GM21390 (cell line): ENCODE measurements around the gene MYCBP2.
"Not testable (repeated sequence)": the region's sequence is repeated elsewhere in the genome, so short reads cannot be mapped to it uniquely, and the experiment has no call there.

Experiments
- ATAC-seq: cut with Tn5 transposase; IDR thresholded peaks from one replicate; pipeline ENCODE4 v1.9.1; 2021; ENCODE audit not compliant: unreplicated experiment

MYCBP2 gene, protein sequence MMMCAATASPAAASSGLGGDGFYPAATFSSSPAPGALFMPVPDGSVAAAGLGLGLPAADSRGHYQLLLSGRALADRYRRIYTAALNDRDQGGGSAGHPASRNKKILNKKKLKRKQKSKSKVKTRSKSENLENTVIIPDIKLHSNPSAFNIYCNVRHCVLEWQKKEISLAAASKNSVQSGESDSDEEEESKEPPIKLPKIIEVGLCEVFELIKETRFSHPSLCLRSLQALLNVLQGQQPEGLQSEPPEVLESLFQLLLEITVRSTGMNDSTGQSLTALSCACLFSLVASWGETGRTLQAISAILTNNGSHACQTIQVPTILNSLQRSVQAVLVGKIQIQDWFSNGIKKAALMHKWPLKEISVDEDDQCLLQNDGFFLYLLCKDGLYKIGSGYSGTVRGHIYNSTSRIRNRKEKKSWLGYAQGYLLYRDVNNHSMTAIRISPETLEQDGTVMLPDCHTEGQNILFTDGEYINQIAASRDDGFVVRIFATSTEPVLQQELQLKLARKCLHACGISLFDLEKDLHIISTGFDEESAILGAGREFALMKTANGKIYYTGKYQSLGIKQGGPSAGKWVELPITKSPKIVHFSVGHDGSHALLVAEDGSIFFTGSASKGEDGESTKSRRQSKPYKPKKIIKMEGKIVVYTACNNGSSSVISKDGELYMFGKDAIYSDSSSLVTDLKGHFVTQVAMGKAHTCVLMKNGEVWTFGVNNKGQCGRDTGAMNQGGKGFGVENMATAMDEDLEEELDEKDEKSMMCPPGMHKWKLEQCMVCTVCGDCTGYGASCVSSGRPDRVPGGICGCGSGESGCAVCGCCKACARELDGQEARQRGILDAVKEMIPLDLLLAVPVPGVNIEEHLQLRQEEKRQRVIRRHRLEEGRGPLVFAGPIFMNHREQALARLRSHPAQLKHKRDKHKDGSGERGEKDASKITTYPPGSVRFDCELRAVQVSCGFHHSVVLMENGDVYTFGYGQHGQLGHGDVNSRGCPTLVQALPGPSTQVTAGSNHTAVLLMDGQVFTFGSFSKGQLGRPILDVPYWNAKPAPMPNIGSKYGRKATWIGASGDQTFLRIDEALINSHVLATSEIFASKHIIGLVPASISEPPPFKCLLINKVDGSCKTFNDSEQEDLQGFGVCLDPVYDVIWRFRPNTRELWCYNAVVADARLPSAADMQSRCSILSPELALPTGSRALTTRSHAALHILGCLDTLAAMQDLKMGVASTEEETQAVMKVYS (N-terminal part only)

GRCh38 chr13:77326905-77327604 lies at the start of gene MYCBP2:
Gene MYCBP2, minus strand, starts transcription at chr13:77327094. Its CDS starts 319 bp downstream, at chr13:77326775.
- peak; percentile 40 for ATAC-seq

DNA sequence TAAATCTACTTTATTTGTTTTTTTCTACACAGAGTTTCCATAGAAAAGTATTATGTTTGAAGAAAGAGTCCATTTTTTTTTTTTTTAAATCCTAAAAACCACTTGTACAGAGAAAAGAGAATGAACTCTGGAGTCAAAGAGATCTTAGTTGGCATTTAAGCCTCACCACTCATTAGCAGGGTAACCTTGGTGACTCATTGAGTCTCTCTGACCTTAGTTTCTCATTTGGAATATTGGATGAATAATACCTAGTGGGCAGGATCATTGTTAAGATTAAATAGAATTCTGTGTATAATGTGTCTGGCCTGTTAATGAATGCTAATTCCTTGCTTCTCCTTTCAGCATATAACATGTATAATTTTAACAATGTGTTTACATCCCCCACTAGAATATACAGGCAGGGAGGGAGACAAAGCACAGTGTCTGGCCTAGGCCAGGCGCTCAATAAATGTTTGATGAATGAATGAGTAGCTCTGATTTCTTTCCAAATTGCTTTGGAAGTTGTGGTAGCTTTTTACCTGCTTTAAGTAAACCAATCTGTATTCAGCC lies 48.7 kb upstream of the MYCBP2 start:
- no peak for ATAC-seq

DNA sequence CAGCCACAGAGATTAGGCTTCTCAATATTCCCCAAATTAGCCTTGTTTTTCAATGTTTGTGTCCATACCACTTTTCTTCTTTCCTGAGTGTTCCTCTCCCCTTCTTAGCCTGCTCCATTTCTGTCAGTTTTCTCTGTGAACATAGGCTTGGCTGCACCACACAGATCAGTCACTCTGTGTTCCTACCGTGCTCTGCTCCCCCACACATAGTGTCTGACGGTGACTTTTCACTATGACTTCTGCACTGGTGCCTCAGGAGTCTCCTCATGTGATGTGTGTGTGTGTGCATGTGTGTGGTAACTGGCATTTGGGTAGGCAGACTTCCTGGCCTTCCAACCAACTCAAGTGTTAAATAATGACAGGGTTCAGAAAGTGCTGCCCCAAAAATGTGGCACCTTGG lies 47.9 kb upstream of the MYCBP2 start:
- no peak for ATAC-seq

DNA sequence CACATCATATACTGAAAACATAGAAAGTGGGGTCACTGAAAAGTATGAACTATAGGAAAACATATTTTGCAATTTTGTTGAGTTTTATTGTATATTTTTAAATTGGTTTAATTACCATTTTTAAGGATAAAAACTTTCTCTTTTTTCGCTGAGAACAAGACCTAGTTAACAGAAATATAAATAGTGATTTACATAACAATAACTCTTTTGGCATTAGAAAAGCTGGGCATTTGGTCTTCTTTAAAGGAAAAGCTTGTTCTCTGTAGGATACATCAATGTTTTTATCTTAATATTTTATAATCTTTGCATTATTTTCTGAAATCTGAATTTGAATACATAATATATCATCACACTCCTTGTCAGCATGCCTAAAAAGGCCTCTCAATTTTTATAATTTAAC lies 47.4 kb upstream of the MYCBP2 start:
- no peak for ATAC-seq

GRCh38 chr13:77373502-77373901 lies 46.6 kb upstream of the MYCBP2 start:
- no peak for ATAC-seq

DNA sequence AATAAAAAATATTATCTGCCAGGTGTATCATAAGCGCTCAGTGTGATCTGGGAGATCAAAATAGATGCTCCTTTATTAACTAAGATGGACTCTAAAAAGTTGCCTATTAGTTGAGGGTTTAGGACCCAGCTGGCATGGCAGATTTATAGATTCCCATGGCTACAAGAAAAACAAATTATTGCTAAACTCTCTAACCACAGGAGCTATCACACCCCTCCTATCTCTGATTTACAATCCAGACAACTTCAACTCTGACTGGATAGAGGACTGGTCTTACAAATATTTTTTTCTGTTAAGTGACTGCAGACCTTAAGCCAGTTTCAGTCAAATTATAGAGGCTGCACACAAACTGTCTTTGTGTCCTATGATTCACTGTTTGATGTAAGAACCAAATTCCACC lies 45.4 kb upstream of the MYCBP2 start:
- no peak for ATAC-seq

GRCh38 chr13:77370888-77371287 lies 44.0 kb upstream of the MYCBP2 start:
- ATAC-seq, result no peak

DNA sequence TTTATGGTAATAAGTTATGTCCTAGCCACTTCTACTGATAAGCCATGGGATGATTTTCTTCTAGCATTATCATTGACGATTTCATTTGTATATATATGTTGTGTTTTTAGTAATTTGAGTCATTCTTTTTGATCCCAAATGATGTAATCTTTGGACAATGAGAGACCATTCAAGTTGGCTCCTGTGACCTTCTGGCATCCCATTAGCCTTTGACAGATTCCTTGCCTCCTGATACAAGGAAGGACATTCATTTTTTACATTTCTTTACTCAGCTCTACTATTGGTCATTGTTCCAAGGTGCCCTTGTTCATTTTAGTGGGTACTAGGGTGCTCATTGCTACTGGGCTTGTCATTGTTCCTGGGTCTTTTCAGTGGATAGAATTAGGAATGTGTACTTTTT lies 35.3 kb upstream of the MYCBP2 start:
- ATAC-seq, result no peak

DNA sequence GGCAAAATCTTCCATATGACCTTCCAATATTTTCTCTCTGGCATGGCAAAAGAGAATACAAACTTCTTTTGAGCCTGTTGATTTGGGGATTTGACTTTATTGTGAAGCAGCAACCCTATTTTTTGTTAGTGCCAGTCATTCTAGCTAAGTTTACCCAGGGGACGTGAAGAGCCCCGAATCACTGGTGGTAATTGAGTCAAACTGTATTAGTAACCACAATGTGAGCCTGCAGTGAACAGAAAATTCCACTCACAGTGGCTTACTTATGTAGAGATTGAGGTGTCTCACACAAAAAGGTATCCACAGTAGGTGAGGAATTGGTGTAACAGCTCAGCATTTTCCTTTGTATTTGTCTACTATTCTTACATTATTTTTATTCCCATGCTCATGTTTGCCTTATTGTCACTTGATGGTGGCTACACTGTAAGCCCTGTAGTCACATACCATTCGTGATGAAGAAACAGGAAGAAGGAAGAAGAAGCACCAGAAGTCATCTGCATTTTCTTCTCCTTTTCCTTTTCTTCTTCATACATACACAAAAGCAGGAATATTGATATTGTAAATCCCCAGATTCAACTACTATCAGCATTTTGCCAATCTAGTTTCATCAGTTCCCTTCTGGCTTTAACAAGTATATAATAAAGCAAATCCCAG lies 33.3 kb upstream of the MYCBP2 start:
- ATAC-seq, result no peak

- no peak for ATAC-seq
These were observed 32.3 kb upstream of the MYCBP2 start for GRCh38 chr13:77359171-77359570.

GRCh38 chr13:77358001-77358400 lies 31.1 kb upstream of the MYCBP2 start:
- ATAC-seq, result no peak

- no peak for ATAC-seq
These were observed 29.3 kb upstream of the MYCBP2 start for GRCh38 chr13:77356155-77356554.

DNA sequence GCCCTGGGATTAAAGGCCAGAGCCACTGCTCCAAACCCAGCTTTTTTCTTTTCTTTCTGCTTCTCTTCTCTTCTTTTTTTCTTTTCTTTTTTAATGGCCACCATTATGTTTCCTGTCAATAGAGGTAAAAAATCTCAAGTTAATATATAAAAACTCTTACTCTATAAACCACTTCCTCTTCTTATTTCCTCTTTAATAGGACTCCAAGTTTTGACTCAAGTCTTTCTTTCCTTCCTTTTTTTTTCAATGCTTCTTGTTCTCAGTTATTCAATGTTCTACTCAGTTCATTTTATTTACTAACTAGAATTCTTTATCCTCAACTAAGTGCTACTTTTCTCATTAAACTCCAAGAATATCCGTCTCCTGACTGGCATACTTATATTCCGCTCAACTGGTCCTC lies 27.1 kb upstream of the MYCBP2 start:
- peak; percentile 63 for ATAC-seq

GRCh38 chr13:77351315-77351714 lies 24.4 kb upstream of the MYCBP2 start:
- ATAC-seq, result no peak

DNA sequence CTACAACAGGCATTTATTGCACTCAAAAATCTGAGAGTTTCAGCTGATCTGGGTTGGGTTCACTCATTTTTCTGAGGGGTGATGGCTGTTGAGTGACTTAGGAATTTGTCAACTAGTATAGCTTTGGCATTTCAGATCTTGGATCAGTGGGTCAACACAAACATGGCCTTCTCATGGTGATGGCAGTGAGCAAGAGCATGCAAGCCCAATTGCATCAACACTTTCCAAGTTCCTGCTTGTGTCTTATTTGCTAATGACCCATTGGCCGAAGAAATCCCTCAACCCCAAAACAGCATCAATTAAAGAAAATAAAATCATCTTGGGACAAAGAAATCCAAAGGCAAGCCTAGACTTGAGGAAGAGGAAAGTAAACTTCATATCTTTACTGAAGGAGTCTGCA lies 23.9 kb upstream of the MYCBP2 start:
- no peak for ATAC-seq

DNA sequence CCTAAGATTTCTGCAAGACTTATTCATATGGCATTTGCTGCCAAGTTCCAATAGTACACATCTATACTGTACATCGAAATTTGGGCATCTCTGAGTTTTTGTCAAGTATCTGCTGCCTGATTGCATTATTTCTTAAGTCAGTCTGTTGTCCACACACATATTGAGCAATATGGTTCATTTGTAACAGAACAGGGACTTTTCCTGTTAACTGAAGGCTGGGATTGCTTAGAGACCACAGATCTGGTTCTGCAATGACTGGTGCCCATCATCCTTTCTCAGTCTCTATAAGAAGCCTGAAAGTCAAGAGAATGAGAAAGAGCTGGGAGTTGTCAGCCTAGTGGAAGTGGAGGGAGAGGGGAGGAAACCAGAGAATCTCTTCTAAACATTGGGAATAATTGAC lies 22.5 kb upstream of the MYCBP2 start:
- ATAC-seq, result no peak

GRCh38 chr13:77347351-77347750 lies 20.5 kb upstream of the MYCBP2 start:
- not testable (repeated sequence) for ATAC-seq

DNA sequence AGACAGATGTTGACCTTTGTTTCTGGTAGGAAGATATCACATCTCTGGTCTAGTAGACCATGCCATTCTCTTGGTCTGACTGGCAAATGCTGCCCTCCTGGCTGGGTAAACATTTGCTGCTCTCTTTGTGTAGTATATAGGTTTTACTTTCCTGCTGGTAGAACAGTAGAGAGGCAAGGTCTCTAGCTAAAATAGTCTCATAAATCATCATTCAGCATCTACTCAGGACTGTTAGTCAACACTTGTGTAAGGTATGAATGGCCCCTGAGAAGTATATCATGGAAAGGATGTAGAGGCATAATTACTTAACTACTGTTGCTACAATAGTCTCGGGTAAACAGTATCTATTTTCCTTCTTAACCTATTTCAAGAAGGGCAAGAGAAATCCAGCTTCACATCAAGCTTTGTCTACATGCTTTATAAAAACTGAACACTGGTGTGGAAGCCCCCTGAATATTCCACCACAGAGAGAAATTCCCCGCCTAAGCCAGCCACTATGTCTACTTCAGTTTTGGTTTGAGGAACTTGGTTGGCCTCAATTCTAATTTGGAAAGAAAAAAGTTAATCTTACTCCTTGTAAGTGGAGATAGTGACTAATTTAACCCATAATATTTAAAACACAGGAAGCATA lies 18.4 kb upstream of the MYCBP2 start:
- peak; percentile 54 for ATAC-seq

DNA sequence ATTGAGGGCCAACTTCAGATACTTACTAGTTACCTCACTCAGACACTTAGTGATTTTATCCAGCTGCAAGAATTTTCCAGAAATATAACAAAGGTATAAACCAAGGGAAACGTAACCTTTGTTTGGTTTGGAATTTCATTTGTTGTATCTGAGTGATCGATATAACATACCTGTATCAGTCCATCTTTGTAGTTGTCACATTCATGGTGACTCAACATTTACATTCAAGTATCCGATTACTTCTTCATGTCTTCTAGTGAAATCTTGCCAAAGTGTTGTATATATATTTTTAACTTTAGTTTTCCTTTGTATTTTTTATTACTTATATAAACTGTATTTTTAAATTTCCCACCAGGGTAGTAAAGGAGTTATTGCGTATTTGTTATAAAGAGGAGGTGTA lies 16.9 kb upstream of the MYCBP2 start:
- no peak for ATAC-seq
